Activated B cell treated with CpG ODN at 0.5 μM for 24 hours (primary cell): Measurements from ENCODE around the gene PPP1R12B. TPM values are rescaled to one million over a fixed set of nuclear protein-coding genes. Genes with fewer than 3 reads are reported as not detected.
"Not testable (repeated sequence)": the region's sequence is repeated elsewhere in the genome, so short reads cannot be mapped to it uniquely, and the experiment has no call there.

Source experiments
- ATAC-seq: fragments of 200-7000 bp; cut with Tn5 transposase; one replicate; pipeline ENCODE4 v1.10.0; 2021; ENCODE audit warnings: low read depth, mild to moderate bottlenecking, moderate library complexity
- CTCF ChIA-PET: fragments of 350-600 bp; sonication (Branson Sonifier 250); formaldehyde crosslinking; loops from one replicate; lab custom pipeline; 2021; ENCODE audit warnings: antibody characterized with exemption; lab: Charles Lee
- POLR2A ChIA-PET: fragments of 350-600 bp; sonication (Branson Sonifier 250); formaldehyde crosslinking; loops from one replicate; lab custom pipeline; 2021; ENCODE audit warnings: antibody characterized with exemption; lab: Charles Lee
- DNase-seq: peaks from one replicate; pipeline ENCODE4 v3.0.0; 2022
- H3K27ac Mint-ChIP-seq: one replicate; pipeline ENCODE4 v1.8.0; 2020; ENCODE audit warnings: mixed read lengths
- H3K27me3 Mint-ChIP-seq: one replicate; pipeline ENCODE4 v1.8.0; 2021; ENCODE audit warnings: mixed read lengths
- H3K36me3 Mint-ChIP-seq: one replicate; pipeline ENCODE4 v1.8.0; 2021; ENCODE audit warnings: low read depth, mixed read lengths
- H3K4me1 Mint-ChIP-seq: one replicate; pipeline ENCODE4 v1.8.0; 2021; ENCODE audit warnings: mixed read lengths
- H3K4me3 Mint-ChIP-seq: one replicate; pipeline ENCODE4 v1.8.0; 2020; ENCODE audit warnings: mild to moderate bottlenecking, mixed read lengths
- H3K9me3 Mint-ChIP-seq: one replicate; pipeline ENCODE4 v1.8.0; 2020; ENCODE audit warnings: mixed read lengths
- CTCF ChIP-seq: fragments of 200-600 bp; IDR thresholded peaks from one replicate; pipeline ENCODE4 v1.8.0; 2022; ENCODE audit warnings: antibody characterized with exemption, mild to moderate bottlenecking
- intact Hi-C: fragments of 100-400 bp; cut with micrococcal nuclease; formaldehyde crosslinking; loops from one replicate; pipeline ENCODE4 v1.15.1; 2024
- total RNA-seq: library from RNA; stranded (reverse); gene quantifications from 2 replicates; pipeline ENCODE4 v1.2.3, GENCODE V29; 2022

The PPP1R12B gene
- total RNA-seq, 1 donor from 2014 or later, result 25.7 TPM

GRCh38 chr1:202367271-202367670 is 18.8 kb downstream of the PPP1R12B start:
- Mint-ChIP-seq H3K4me3 (no peak overlapping the region), H3K9me3 (no peaks in the 10 kb centered on the region), H3K36me3 (peaks cover 2% of the 10 kb centered on the region), H3K27ac (no peak overlapping the region), H3K4me1 (no peaks in the 10 kb centered on the region), H3K27me3 (no peaks in the 10 kb centered on the region)
- CTCF ChIA-PET, result no interaction called here
- no peak for DNase-seq
- intact Hi-C loops, result no loop called here
- ATAC-seq, result no peak
- POLR2A ChIA-PET, result no interaction called here
- TF ChIP-seq CTCF, result no peak

- H3K27me3 Mint-ChIP-seq, H3K9me3 Mint-ChIP-seq, ATAC-seq, H3K36me3 Mint-ChIP-seq, H3K4me1 Mint-ChIP-seq, DNase-seq, POLR2A ChIA-PET, H3K4me3 Mint-ChIP-seq, H3K27ac Mint-ChIP-seq, intact Hi-C loops, CTCF ChIA-PET: not testable (repeated sequence)
Measured at GRCh38 chr1:202370906-202371305, 22.4 kb downstream of the PPP1R12B start.

GRCh38 chr1:202374099-202374498 is 25.6 kb downstream of the PPP1R12B start:
- Mint-ChIP-seq H3K4me1 (peaks cover 6% of the 10 kb centered on the region), H3K27me3 (no peaks in the 10 kb centered on the region), H3K27ac (no peak overlapping the region), H3K9me3 (peaks cover 2% of the 10 kb centered on the region), H3K4me3 (no peak overlapping the region), H3K36me3 (peaks cover 2% of the 10 kb centered on the region)
- no peak for ATAC-seq
- no peak for DNase-seq
- ChIA-PET POLR2A (interaction anchor here (0.6 kb wide), 1 partner anchor 586 kb away, joined by 5 read pairs; no protein-coding TSS in a partner anchor), CTCF (no interaction called here)
- intact Hi-C loops, result no loop called here
- TF ChIP-seq CTCF, result no peak

- H3K27ac Mint-ChIP-seq, H3K9me3 Mint-ChIP-seq, intact Hi-C loops, H3K36me3 Mint-ChIP-seq, H3K4me1 Mint-ChIP-seq, DNase-seq, POLR2A ChIA-PET, H3K4me3 Mint-ChIP-seq, ATAC-seq, H3K27me3 Mint-ChIP-seq, CTCF ChIA-PET: not testable (repeated sequence)
Measured at GRCh38 chr1:202375175-202375574, 26.7 kb downstream of the PPP1R12B start.

- Mint-ChIP-seq H3K9me3 (peaks cover 2% of the 10 kb centered on the region), H3K27me3 (no peaks in the 10 kb centered on the region), H3K27ac (no peak overlapping the region), H3K36me3 (no peaks in the 10 kb centered on the region), H3K4me1 (peaks cover 6% of the 10 kb centered on the region), H3K4me3 (no peak overlapping the region)
- TF ChIP-seq CTCF, result no peak
- no peak for ATAC-seq
- intact Hi-C loops, result no loop called here
- POLR2A ChIA-PET, result no interaction called here
- CTCF ChIA-PET, result no interaction called here
- DNase-seq, result no peak
Measured at GRCh38 chr1:202376247-202376646, 27.7 kb downstream of the PPP1R12B start.

GRCh38 chr1:202379884-202380529 is 31.5 kb downstream of the PPP1R12B start:
- ATAC-seq, result not testable (repeated sequence)
- peaks cover 11% of the 10 kb centered on the region for H3K4me1 Mint-ChIP-seq

GRCh38 chr1:202380535-202380934 is 32.0 kb downstream of the PPP1R12B start:
- H3K27ac Mint-ChIP-seq, POLR2A ChIA-PET, DNase-seq, H3K4me1 Mint-ChIP-seq, H3K27me3 Mint-ChIP-seq, H3K36me3 Mint-ChIP-seq, ATAC-seq, CTCF ChIA-PET, H3K9me3 Mint-ChIP-seq, H3K4me3 Mint-ChIP-seq, intact Hi-C loops: not testable (repeated sequence)

More at GRCh38 chr1:202379884-202380529, 31.5 kb downstream of the PPP1R12B start:
- H3K27me3 Mint-ChIP-seq, intact Hi-C loops, CTCF ChIA-PET, H3K27ac Mint-ChIP-seq, H3K36me3 Mint-ChIP-seq, DNase-seq, H3K9me3 Mint-ChIP-seq, POLR2A ChIA-PET, H3K4me3 Mint-ChIP-seq: not testable (repeated sequence)

- ATAC-seq, H3K27me3 Mint-ChIP-seq, H3K4me3 Mint-ChIP-seq, DNase-seq, intact Hi-C loops, H3K27ac Mint-ChIP-seq, H3K9me3 Mint-ChIP-seq, POLR2A ChIA-PET, H3K4me1 Mint-ChIP-seq, H3K36me3 Mint-ChIP-seq, CTCF ChIA-PET: not testable (repeated sequence)
Measured at GRCh38 chr1:202381867-202382266, 33.4 kb downstream of the PPP1R12B start.

- DNase-seq, H3K9me3 Mint-ChIP-seq, POLR2A ChIA-PET, H3K36me3 Mint-ChIP-seq, CTCF ChIA-PET, ATAC-seq, H3K27me3 Mint-ChIP-seq, H3K27ac Mint-ChIP-seq, intact Hi-C loops, H3K4me1 Mint-ChIP-seq, H3K4me3 Mint-ChIP-seq: not testable (repeated sequence)
Measured at GRCh38 chr1:202395831-202396230, 47.3 kb downstream of the PPP1R12B start.
